HepG2 (cell line): ENCODE measurements around the gene SESN1. TPM values are rescaled to one million over a fixed set of nuclear protein-coding genes. Genes with fewer than 3 reads are reported as not detected.

Experiments used
- ATAC-seq: fragments of 200-7000 bp; cut with Tn5 transposase; 3 replicates; pipeline ENCODE4 v1.9.1; 2020; ENCODE audit warnings: mild to moderate bottlenecking, moderate library complexity
- BruUV-seq: library from RNA; stranded (reverse); fragments of 400-500 nt; replicated peaks from 2 replicates; lab custom pipeline; 2021; lab: Mats Ljungman, UMichigan
- CTCF ChIA-PET: fragments of 300-600 bp; formaldehyde crosslinking; extraction: SDS; loops from one replicate; lab custom pipeline; 2021; ENCODE audit warnings: low total read pairs, inconsistent platforms, low intra/inter-chr PET ratio; lab: Yijun Ruan, JAX
- POLR2A ChIA-PET: fragments of 350-600 bp; sonication (Branson Sonifier 250); formaldehyde crosslinking; loops from one replicate; lab custom pipeline; 2020; ENCODE audit warnings: antibody characterized with exemption, inconsistent platforms; lab: Yijun Ruan, JAX
- DNase-seq: peaks from one replicate; pipeline ENCODE4 v3.0.0-alpha.2; 2015; ENCODE audit warnings: low spot score
- FAIRE-seq: peaks from 3 replicates; lab custom pipeline; 2011; peaks lifted over from hg19 to GRCh38; lab: Jason Lieb, UNC
- H2AFZ ChIP-seq: one replicate; pipeline ENCODE4 v1.6.1; 2011; ENCODE audit warnings: low read length, inconsistent platforms
- H3K27ac ChIP-seq: fragments of 300-600 bp; 3 replicates; pipeline ENCODE4 v1.8.0; 2011; ENCODE audit warnings: mixed run types, mild to moderate bottlenecking, mixed read lengths, low read length, inconsistent platforms; ENCODE audit not compliant: insufficient read depth; ENCODE audit errors: extremely low read length
- H3K27me3 ChIP-seq, 2 experiments: fragments of 200-600 bp in 1 of 2; 2 replicates in 1 of 2; 3 replicates in 1 of 2; pipeline versions ENCODE4 v1.6.0 to v1.8.0; 2011; ENCODE audit warnings: low read length in 2 of 2, mild to moderate bottlenecking in 2 of 2, moderate library complexity in 2 of 2, inconsistent platforms in 1 of 2; ENCODE audit not compliant: insufficient read depth in 2 of 2, control insufficient read depth in 1 of 2
- H3K36me3 ChIP-seq, 2 experiments: fragments of 200-600 bp in 1 of 2; replicated peaks in 1 of 2; 2 replicates in 1 of 2; 3 replicates in 1 of 2; pipeline versions ENCODE4 v1.5.1 to v1.8.0; 2011; ENCODE audit warnings: low read length in 2 of 2, inconsistent platforms in 1 of 2; ENCODE audit not compliant: insufficient read depth in 2 of 2, control insufficient read depth in 1 of 2
- H3K4me1 ChIP-seq: 2 replicates; pipeline ENCODE4 v1.5.1; 2012; ENCODE audit warnings: low read length, inconsistent platforms; ENCODE audit not compliant: insufficient read depth
- H3K4me2 ChIP-seq: 2 replicates; pipeline ENCODE4 v1.6.0; 2011; ENCODE audit warnings: low read depth, low read length, inconsistent platforms
- H3K4me3 ChIP-seq, 3 experiments: fragments of 200-600 bp in 1 of 3; sonication (generic), shearing (Covaris generic) in 1 of 3; replicated peaks in 1 of 3; 2 replicates each; pipeline ENCODE4 v1.5.1; 2011 to 2016; ENCODE audit warnings: low read length in 3 of 3, inconsistent platforms in 2 of 3, low read depth in 2 of 3, mild to moderate bottlenecking in 2 of 3, control low read depth in 1 of 3, mixed read lengths in 1 of 3; ENCODE audit not compliant: insufficient read depth in 1 of 3
- H3K79me2 ChIP-seq: one replicate; pipeline ENCODE4 v1.6.1; 2011; ENCODE audit warnings: low read length, inconsistent platforms; ENCODE audit not compliant: insufficient read depth
- H3K9ac ChIP-seq: 2 replicates; pipeline ENCODE4 v1.6.0; 2011; ENCODE audit warnings: mild to moderate bottlenecking, low read depth, low read length, inconsistent platforms; ENCODE audit not compliant: insufficient read depth
- H3K9me3 ChIP-seq: 2 replicates; pipeline ENCODE4 v1.5.1; 2012; ENCODE audit warnings: mild to moderate bottlenecking, low read length
- H4K20me1 ChIP-seq: 2 replicates; pipeline ENCODE4 v1.6.0; 2011; ENCODE audit warnings: inconsistent platforms, mild to moderate bottlenecking, low read length, moderate library complexity; ENCODE audit not compliant: insufficient read depth
- HOXA9 ChIP-seq: sonication (generic); formaldehyde crosslinking; IDR thresholded peaks from 2 replicates; pipeline ENCODE4 v1.8.1; 2022; ENCODE audit warnings: missing genetic modification reagents, mild to moderate bottlenecking, moderate library complexity, borderline replicate concordance
- NFKB2 ChIP-seq: sonication (generic); formaldehyde crosslinking; IDR thresholded peaks from 2 replicates; pipeline ENCODE4 v1.4.0; 2020; ENCODE audit warnings: missing genetic modification reagents, borderline replicate concordance
- RERE ChIP-seq: IDR thresholded peaks from 2 replicates; pipeline ENCODE4 v1.6.1; 2016; ENCODE audit warnings: low read depth, missing genetic modification reagents, missing compliant biosample characterization
- SP4 ChIP-seq: sonication (generic); formaldehyde crosslinking; IDR thresholded peaks from 2 replicates; pipeline ENCODE4 v1.8.1; 2023; ENCODE audit warnings: mild to moderate bottlenecking, missing genetic modification reagents
- TBL1XR1 ChIP-seq: fragments of 150-350 bp; IDR thresholded peaks from 2 replicates; pipeline ENCODE4 v1.6.1; 2014; ENCODE audit warnings: borderline replicate concordance, low read length; ENCODE audit not compliant: partially characterized antibody
- TERF1 ChIP-seq: sonication (generic); formaldehyde crosslinking; IDR thresholded peaks from 2 replicates; pipeline ENCODE4 v1.8.0; 2022; ENCODE audit warnings: mild to moderate bottlenecking, missing genetic modification reagents, moderate library complexity
- ZNF460 ChIP-seq: sonication (generic); formaldehyde crosslinking; IDR thresholded peaks from 2 replicates; pipeline ENCODE4 v1.5.1; 2020; ENCODE audit warnings: missing genetic modification reagents, mild to moderate bottlenecking, borderline replicate concordance
- ZNF800 ChIP-seq: sonication (generic); formaldehyde crosslinking; IDR thresholded peaks from 2 replicates; pipeline ENCODE4 v1.4.0; 2020; ENCODE audit warnings: missing genetic modification reagents
- WGBS: methylation state at CpG from one replicate; pipeline ENCODE4 v1.1.6; 2017; ENCODE audit warnings: low lambda C conversion rate; 5-methylcytosine and 5-hydroxymethylcytosine counted together
- in situ Hi-C: cut with HindIII; loops from 2 replicates; pipeline ENCODE4 v1.10.0; 2017; ENCODE audit warnings: low pct_unique_long_range_greater_than_20kb; ENCODE audit not compliant: extremely low pct_ligation_motif_present
- intact Hi-C: fragments of 100-400 bp; cut with micrococcal nuclease; formaldehyde crosslinking; loops from one replicate; pipeline ENCODE4 v1.10.0; 2022; ENCODE audit not compliant: unreplicated experiment
- polyA plus RNA-seq, 8 experiments: library from polyadenylated mRNA; depleted of rRNA in 3 of 8; stranded (reverse) in 7 of 8; unstranded in 1 of 8; fragments of >200 nt; fragmentation: Illumina TruSeq in 4 of 8; extraction: Trizol in 4 of 8; gene quantifications; 2 replicates each; pipeline versions ENCODE4 v1.2.1 to v1.2.3, GENCODE V29; 2011 to 2016; ENCODE audit warnings: low read depth in 4 of 8, missing spikeins in 1 of 8, mixed read lengths in 1 of 8; ENCODE audit not compliant: insufficient read depth in 1 of 8
- total RNA-seq, 5 experiments: library from RNA; depleted of rRNA; stranded (reverse); fragments of >200 nt; fragmentation: Illumina TruSeq; extraction: Trizol; gene quantifications; 2 replicates each; pipeline ENCODE4 v1.2.3, GENCODE V29; 2016; ENCODE audit warnings: low read depth in 1 of 5

Gene SESN1
- total and polyA plus RNA-seq, 2 of the 13 experiments (the other 11 are each of a cell fraction or from before 2014, with no cell fraction given), result 24.9 to 44.7 TPM

- TF ChIP-seq RERE (CRISPR knock-in tag), result no peak
- no peak for TF ChIP-seq TERF1 (CRISPR knock-in tag)
- TF ChIP-seq HOXA9 (CRISPR knock-in tag), result no peak
These were observed 96.2 kb downstream of the SESN1 start (continued) for GRCh38 chr6:108998485-108998884.

GRCh38 chr6:108996208-108996607, 98.4 kb downstream of the SESN1 start:
- POLR2A ChIA-PET, result no interaction called here
- no TSS peak for BruUV-seq

More at GRCh38 chr6:108996208-108996607, 98.4 kb downstream of the SESN1 start:
- H3K4me3 ChIP-seq, result no peak overlapping the region
- intact Hi-C loops (no loop called here), in situ Hi-C loops (no loop called here)
- H3K27ac ChIP-seq, result no peak overlapping the region
- DNase-seq (no peak), ATAC-seq (no peak), FAIRE-seq (no peak)
- 97% methylated on average over 1 of the region's 1 CpG for WGBS
- H3K4me2 ChIP-seq, result no peak overlapping the region
- H3K79me2 ChIP-seq, result no peaks in the 10 kb centered on the region
- no peak overlapping the region for H2AFZ ChIP-seq
- H3K4me1 ChIP-seq, result peaks cover 6% of the 10 kb centered on the region
- no peak overlapping the region for H3K9ac ChIP-seq
- H3K27me3 ChIP-seq, result no peaks in the 10 kb centered on the region
- no peaks in the 10 kb centered on the region for H3K9me3 ChIP-seq
- TF ChIP-seq RERE (CRISPR knock-in tag), result no peak
- no peak for TF ChIP-seq ZNF460 (CRISPR knock-in tag)
- TF ChIP-seq ZNF800 (CRISPR knock-in tag), result no peak
- TF ChIP-seq TBL1XR1, result no peak
- TF ChIP-seq SP4 (CRISPR knock-in tag), result no peak
- TF ChIP-seq NFKB2 (CRISPR knock-in tag), result no peak
- no peaks in the 10 kb centered on the region for H4K20me1 ChIP-seq
- CTCF ChIA-PET, result no interaction called here
- peaks cover 10 to 51% of the 10 kb centered on the region in 2 experiments for H3K36me3 ChIP-seq
